Common myeloid progenitor, CD34-positive (primary cell): ENCODE measurements around the gene PGAM5.

Source experiments
- CTCF ChIA-PET: fragments of 350-600 bp; sonication (Branson Sonifier 250); formaldehyde crosslinking; loops from one replicate; lab custom pipeline; 2021; ENCODE audit warnings: antibody characterized with exemption; lab: Charles Lee
- POLR2A ChIA-PET: fragments of 350-600 bp; sonication (Branson Sonifier 250); formaldehyde crosslinking; loops from one replicate; lab custom pipeline; 2021; ENCODE audit warnings: antibody characterized with exemption; lab: Charles Lee
- DNase-seq, 3 donors: peaks; one replicate each; pipeline versions ENCODE4 v3.0.0 to v3.0.0-alpha.2; 2013
- H3K27ac ChIP-seq, 2 experiments: 1 replicate in 1 of 2; 2 replicates in 1 of 2; pipeline ENCODE4 v1.7.0; 2013; ENCODE audit warnings: inconsistent platforms in 2 of 2, low read length in 2 of 2, mild to moderate bottlenecking in 2 of 2, low read depth in 1 of 2, moderate library complexity in 1 of 2; ENCODE audit not compliant: severe bottlenecking in 2 of 2, insufficient read depth in 1 of 2, poor library complexity in 1 of 2
- H3K27me3 ChIP-seq, 5 experiments: replicated peaks in 2 of 5; 1 replicate in 3 of 5; 2 replicates in 2 of 5; pipeline versions ENCODE4 v1.6.1 to v1.7.0; 2013; ENCODE audit warnings: low read length in 4 of 5, mild to moderate bottlenecking in 2 of 5, moderate library complexity in 2 of 5, inconsistent platforms in 1 of 5; ENCODE audit not compliant: insufficient read depth in 5 of 5, control insufficient read depth in 4 of 5
- H3K36me3 ChIP-seq, 4 experiments: 1 replicate in 2 of 4; 2 replicates in 2 of 4; pipeline versions ENCODE4 v1.6.1 to v1.7.0; 2013; ENCODE audit warnings: low read length in 3 of 4, control low read depth in 1 of 4, mild to moderate bottlenecking in 1 of 4; ENCODE audit not compliant: control insufficient read depth in 4 of 4, insufficient read depth in 4 of 4
- H3K4me1 ChIP-seq, 4 experiments: 1 replicate in 3 of 4; 2 replicates in 1 of 4; pipeline versions ENCODE4 v1.6.1 to v1.7.1; 2013; ENCODE audit warnings: low read length in 3 of 4, mild to moderate bottlenecking in 3 of 4, control low read depth in 1 of 4, inconsistent platforms in 1 of 4, moderate library complexity in 1 of 4; ENCODE audit not compliant: control insufficient read depth in 4 of 4, insufficient read depth in 4 of 4; ENCODE audit errors: control extremely low read depth in 1 of 4
- H3K4me3 ChIP-seq, 7 experiments: 1 replicate in 4 of 7; 2 replicates in 3 of 7; pipeline versions ENCODE4 v1.5.1 to v1.7.0; 2013; ENCODE audit warnings: mild to moderate bottlenecking in 7 of 7, low read length in 6 of 7, moderate library complexity in 6 of 7, inconsistent platforms in 2 of 7, low read depth in 2 of 7, control low read depth in 1 of 7; ENCODE audit not compliant: insufficient read depth in 4 of 7, control insufficient read depth in 1 of 7; ENCODE audit errors: extremely low read depth in 1 of 7
- H3K9me3 ChIP-seq, 5 experiments: 1 replicate in 4 of 5; 2 replicates in 1 of 5; pipeline versions ENCODE4 v1.6.1 to v1.7.1; 2013; ENCODE audit warnings: low read length in 4 of 5, mild to moderate bottlenecking in 2 of 5, inconsistent platforms in 1 of 5, low read depth in 1 of 5, moderate library complexity in 1 of 5; ENCODE audit not compliant: control insufficient read depth in 4 of 5, insufficient read depth in 2 of 5; ENCODE audit errors: control extremely low read depth in 1 of 5
- WGBS: methylation state at CpG from one replicate; pipeline ENCODE4 v1.1.5; 2013; ENCODE audit not compliant: insufficient coverage; 5-methylcytosine and 5-hydroxymethylcytosine counted together

Gene PGAM5

GRCh38 chr12:132702640-132703039 lies 8.0 kb upstream of the PGAM5 start:
- POLR2A ChIA-PET = interaction anchor here (1.0 kb wide), 1 partner anchor 9 kb away, joined by 3 read pairs; the partner anchor contains the start of gene PGAM5
- H3K4me3 ChIP-seq = no peak overlapping the region
- 80% methylated on average over 2 of the region's 4 CpGs for WGBS
- CTCF ChIA-PET = interaction anchor here (1.2 to 1.4 kb wide), 2 partner anchors 32 to 64 kb away, joined by 3 read pairs; no protein-coding TSS in a partner anchor
- no peaks in the 10 kb centered on the region for H3K9me3 ChIP-seq
- H3K36me3 ChIP-seq = peaks cover 6 to 50% (median 34%) of the 10 kb centered on the region in 4 experiments
- DNase-seq = no peak
- H3K27me3 ChIP-seq = no peaks in the 10 kb centered on the region
- H3K27ac ChIP-seq = no peak overlapping the region
- H3K4me1 ChIP-seq = no peaks in the 10 kb centered on the region

- Histone ChIP-seq H3K4me1 (no peaks in the 10 kb centered on the region), H3K27ac (no peak overlapping the region), H3K36me3 (peaks cover 6 to 47% (median 30%) of the 10 kb centered on the region in 4 experiments), H3K27me3 (no peaks in the 10 kb centered on the region), H3K9me3 (no peaks in the 10 kb centered on the region), H3K4me3 (no peak overlapping the region)
- ChIA-PET CTCF (interaction anchor here (1.4 kb wide), 1 partner anchor 65 kb away, joined by 3 read pairs; no protein-coding TSS in a partner anchor), POLR2A (no interaction called here)
- DNase-seq = no peak
- 98% methylated on average over 9 of the region's 9 CpGs for WGBS
Measured at GRCh38 chr12:132703641-132704040, 7.0 kb upstream of the PGAM5 start.

DNA sequence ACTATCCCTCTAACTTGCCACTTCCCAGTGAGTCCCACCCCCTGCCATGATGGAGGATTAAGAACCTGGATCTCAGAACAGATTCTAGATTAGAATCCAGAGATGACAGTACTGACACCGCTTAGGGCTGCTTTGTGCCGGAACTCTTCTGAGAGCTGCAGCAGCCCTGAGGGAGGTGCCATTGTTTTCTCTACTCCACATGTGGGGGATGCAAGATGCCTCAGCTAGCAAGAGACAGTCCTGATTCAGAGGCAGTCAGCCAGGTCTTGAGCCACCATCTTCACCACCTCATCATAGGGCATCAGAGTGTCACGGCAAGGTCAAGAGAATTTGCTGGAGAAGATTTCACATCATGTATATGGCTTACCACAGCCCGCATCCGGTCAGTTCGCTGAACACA lies 3.4 kb upstream of the PGAM5 start:
- DNase-seq = no peak
- Histone ChIP-seq H3K27me3 (no peaks in the 10 kb centered on the region), H3K27ac (no peak overlapping the region), H3K4me3 (no peak overlapping the region), H3K4me1 (peaks cover 4 to 21% (median 17%) of the 10 kb centered on the region in 4 experiments), H3K36me3 (peaks cover 0 to 24% (median 19%) of the 10 kb centered on the region in 4 experiments), H3K9me3 (no peaks in the 10 kb centered on the region)
- CTCF ChIA-PET = no interaction called here
- WGBS = 100% methylated on average over 5 of the region's 6 CpGs
- POLR2A ChIA-PET = no interaction called here

GRCh38 chr12:132708150-132708549 lies 2.5 kb upstream of the PGAM5 start:
- Histone ChIP-seq H3K4me1 (peaks cover 4 to 22% (median 17%) of the 10 kb centered on the region in 4 experiments), H3K27ac (no peak overlapping the region), H3K9me3 (no peaks in the 10 kb centered on the region), H3K36me3 (peaks cover 0 to 19% (median 14%) of the 10 kb centered on the region in 4 experiments), H3K4me3 (no peak overlapping the region), H3K27me3 (no peaks in the 10 kb centered on the region)
- POLR2A ChIA-PET = interaction anchor here (0.6 kb wide), 1 partner anchor 56 kb away, joined by 4 read pairs; no protein-coding TSS in a partner anchor
- CTCF ChIA-PET = interaction anchor here (0.9 to 1.2 kb wide), 2 partner anchors 23 to 44 kb away, joined by 3 read pairs; no protein-coding TSS in a partner anchor
- WGBS = 94% methylated on average over 2 of the region's 2 CpGs
- DNase-seq = no peak

- POLR2A ChIA-PET = interaction anchor here (1.0 kb wide), 1 partner anchor 46 kb away, joined by 4 read pairs; no protein-coding TSS in a partner anchor
- CTCF ChIA-PET = interaction anchor here (1.0 to 1.1 kb wide), 3 partner anchors 15 to 47 kb away, joined by 3 to 4 read pairs (median 3); no protein-coding TSS in a partner anchor
- peaks cover 2 to 21% (median 5%) of the 10 kb centered on the region in 4 experiments for H3K36me3 ChIP-seq
- peak overlapping the region; percentile 80 to 95 (median 88) for H3K4me3 ChIP-seq
- no peaks in the 10 kb centered on the region for H3K27me3 ChIP-seq
- H3K4me1 ChIP-seq = peaks cover 4 to 22% (median 17%) of the 10 kb centered on the region in 4 experiments
- H3K9me3 ChIP-seq = no peaks in the 10 kb centered on the region
- no peak for DNase-seq
- 2% methylated on average over 24 of the region's 26 CpGs for WGBS
- H3K27ac ChIP-seq = peak overlapping the region; percentile 87 to 88
Measured at GRCh38 chr12:132710043-132710404, 618 bp upstream of the PGAM5 start.

DNA sequence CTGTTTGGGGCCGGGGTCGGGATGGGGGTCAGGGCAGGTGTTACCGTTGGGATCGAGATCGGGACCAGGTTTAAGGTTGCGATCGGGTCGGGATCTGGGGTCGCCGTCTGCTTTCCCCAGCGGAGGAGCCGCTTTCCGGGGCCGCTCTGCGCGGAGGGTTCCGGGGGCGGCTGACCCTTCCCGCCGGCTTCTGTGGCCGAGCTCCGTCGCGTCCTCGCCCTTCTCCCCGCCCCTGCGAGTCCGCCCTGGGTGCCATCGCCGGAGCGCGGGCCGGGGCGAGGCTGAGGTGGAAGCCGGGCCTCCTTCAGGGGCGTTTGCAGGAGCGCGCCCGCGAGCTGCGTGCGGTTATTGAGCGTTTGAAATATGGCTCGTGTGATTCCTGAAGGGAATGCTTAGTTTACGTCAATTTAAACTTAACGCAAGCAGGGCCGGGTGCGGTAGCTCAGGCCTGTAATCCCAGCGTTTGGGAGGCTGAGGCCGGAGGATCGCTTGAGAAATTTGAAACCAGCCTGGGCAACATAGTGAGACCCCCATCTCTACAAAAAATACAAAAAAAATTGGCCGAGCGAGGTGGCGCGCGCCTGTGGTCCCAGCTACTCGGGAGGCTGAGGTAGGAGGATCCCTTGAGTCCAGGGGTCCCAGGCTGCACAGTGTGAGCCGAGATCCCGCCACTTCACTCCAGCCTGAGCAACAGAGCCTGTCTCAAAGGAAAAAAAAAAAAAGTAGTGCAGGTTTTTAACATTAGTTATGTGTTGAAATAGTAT lies 620 bp downstream of the PGAM5 start:
- Histone ChIP-seq H3K27me3 (no peaks in the 10 kb centered on the region), H3K4me3 (peak overlapping the region; percentile 80 to 95 (median 88)), H3K36me3 (peaks cover 2 to 26% (median 8%) of the 10 kb centered on the region in 4 experiments), H3K27ac (peak overlapping the region; percentile 7 to 66), H3K4me1 (peaks cover 4 to 22% (median 17%) of the 10 kb centered on the region in 4 experiments), H3K9me3 (no peaks in the 10 kb centered on the region)
- ChIA-PET POLR2A (interaction anchor here (0.5 to 1.1 kb wide), 2 partner anchors 9 to 444 kb away, joined by 3 read pairs; no protein-coding TSS in a partner anchor), CTCF (interaction anchor here (0.6 kb wide), 1 partner anchor 83 kb away, joined by 3 read pairs; no protein-coding TSS in a partner anchor)
- WGBS = 9% methylated on average over 46 of the region's 59 CpGs
- peak in 2 of 3 donors; percentile 19 to 31 for DNase-seq
